Smooth muscle cell (in vitro differentiated cells): ENCODE measurements around the gene PRKG1. TPM values are rescaled to one million over a fixed set of nuclear protein-coding genes. Genes with fewer than 3 reads are reported as not detected.

Experiments used
- DNase-seq: peaks from one replicate; lab custom pipeline; 2025; ENCODE audit not compliant: unreplicated experiment; lab: John Stamatoyannopoulos, UW
- H2AFZ ChIP-seq: fragments of 200-600 bp; sonication (generic); 2 replicates; pipeline ENCODE4 v1.6.0; 2016; ENCODE audit warnings: antibody characterized with exemption, low read depth, mild to moderate bottlenecking
- H3F3A ChIP-seq: fragments of 200-600 bp; sonication (generic); 2 replicates; pipeline ENCODE4 v1.6.0; 2017; ENCODE audit warnings: antibody characterized with exemption, low read depth
- H3K27ac ChIP-seq: fragments of 200-600 bp; sonication (generic); 2 replicates; pipeline ENCODE4 v1.5.1; 2016; ENCODE audit warnings: low read depth, mild to moderate bottlenecking
- H3K27me3 ChIP-seq: fragments of 200-600 bp; sonication (generic); 2 replicates; pipeline ENCODE4 v1.6.1; 2016; ENCODE audit warnings: low read depth, mild to moderate bottlenecking
- H3K36me3 ChIP-seq: fragments of 200-600 bp; sonication (generic); 2 replicates; pipeline ENCODE4 v1.5.1; 2016; ENCODE audit warnings: low read depth
- H3K4me1 ChIP-seq: fragments of 200-600 bp; sonication (generic); 2 replicates; pipeline ENCODE4 v1.5.1; 2016; ENCODE audit warnings: low read depth
- H3K4me2 ChIP-seq: fragments of 200-600 bp; sonication (generic); 2 replicates; pipeline ENCODE4 v1.6.0; 2016; ENCODE audit warnings: mild to moderate bottlenecking
- H3K4me3 ChIP-seq: fragments of 200-600 bp; sonication (generic); 2 replicates; pipeline ENCODE4 v1.5.1; 2016; ENCODE audit warnings: mild to moderate bottlenecking
- H3K79me2 ChIP-seq: fragments of 200-600 bp; sonication (generic); 2 replicates; pipeline ENCODE4 v1.6.0; 2016; ENCODE audit warnings: low read depth, mild to moderate bottlenecking
- H3K9ac ChIP-seq: fragments of 200-600 bp; sonication (generic); 2 replicates; pipeline ENCODE4 v1.6.0; 2016; ENCODE audit warnings: low read depth
- H3K9me3 ChIP-seq: fragments of 200-600 bp; sonication (generic); replicated peaks from 2 replicates; pipeline ENCODE4 v1.5.1; 2016; ENCODE audit warnings: low read depth
- H4K20me1 ChIP-seq: fragments of 200-600 bp; sonication (generic); 2 replicates; pipeline ENCODE4 v1.6.0; 2016; ENCODE audit warnings: low read depth
- CTCF ChIP-seq: fragments of 200-600 bp; sonication (generic); IDR thresholded peaks from 2 replicates; pipeline ENCODE4 v1.5.1; 2017; ENCODE audit warnings: borderline replicate concordance, mild to moderate bottlenecking, antibody characterized with exemption; ENCODE audit not compliant: insufficient read depth, poor library complexity, severe bottlenecking
- WGBS: methylation state at CpG from one replicate; pipeline ENCODE4 v1.1.7; 2016; ENCODE audit warnings: low lambda C conversion rate; 5-methylcytosine and 5-hydroxymethylcytosine counted together
- polyA plus RNA-seq: library from polyadenylated mRNA; unstranded; fragments of >200 nt; fragmentation: Nextera tagmentation; extraction: Ambion mirVana; gene quantifications from 2 replicates; pipeline ENCODE4 v1.2.1, GENCODE V29; 2016
- total RNA-seq: library from RNA; depleted of rRNA; stranded (reverse); fragments of >200 nt; gene quantifications from 2 replicates; pipeline ENCODE4 v1.2.3, GENCODE V29; 2014

PRKG1 gene
- total and polyA plus RNA-seq, 2 experiments from 2014 or later, result 7.2 to 13.4 TPM

DNA sequence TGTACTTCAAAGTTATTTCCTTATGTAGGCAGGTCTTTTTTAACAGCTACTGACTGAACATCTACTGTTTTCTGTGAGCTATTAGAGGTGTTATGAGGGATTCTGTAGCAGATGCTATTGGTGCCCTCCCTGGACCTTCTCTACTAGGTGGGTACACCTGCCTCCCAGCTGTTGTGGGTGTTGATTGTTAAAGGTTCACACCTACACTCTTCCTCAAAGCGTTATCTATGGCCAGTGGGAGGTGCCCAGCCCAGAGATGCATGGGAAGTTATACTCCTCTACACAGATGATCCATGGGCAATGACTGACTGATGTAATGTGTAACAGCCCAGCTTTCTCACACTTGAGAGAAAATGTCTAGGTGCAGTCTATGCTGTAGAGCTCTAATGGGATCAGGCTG, 127.7 kb downstream of the PRKG1 start:
- no peak overlapping the region for H2AFZ ChIP-seq
- no peaks in the 10 kb centered on the region for H3F3A ChIP-seq
- H3K4me2 ChIP-seq, result no peak overlapping the region
- H3K27me3 ChIP-seq, result no peaks in the 10 kb centered on the region
- no peak for DNase-seq
- 100% methylated on average over 1 of the region's 1 CpG for WGBS
- no peak for TF ChIP-seq CTCF
- H3K79me2 ChIP-seq, result no peaks in the 10 kb centered on the region
- peaks cover 8% of the 10 kb centered on the region for H3K4me1 ChIP-seq
- H3K9ac ChIP-seq, result no peak overlapping the region
- no peak overlapping the region for H3K27ac ChIP-seq
- H3K4me3 ChIP-seq, result no peak overlapping the region
- H4K20me1 ChIP-seq, result peaks cover 4% of the 10 kb centered on the region
- H3K36me3 ChIP-seq, result no peaks in the 10 kb centered on the region
- no peaks in the 10 kb centered on the region for H3K9me3 ChIP-seq

GRCh38 chr10:51203359-51203758, 129.1 kb downstream of the PRKG1 start:
- no peaks in the 10 kb centered on the region for H3F3A ChIP-seq
- no peak overlapping the region for H3K4me2 ChIP-seq
- 88% methylated on average over 2 of the region's 2 CpGs for WGBS
- H3K9me3 ChIP-seq, result no peaks in the 10 kb centered on the region
- no peaks in the 10 kb centered on the region for H3K79me2 ChIP-seq
- no peaks in the 10 kb centered on the region for H3K27me3 ChIP-seq
- peaks cover 12% of the 10 kb centered on the region for H3K4me1 ChIP-seq
- DNase-seq, result no peak
- no peak overlapping the region for H3K27ac ChIP-seq
- H3K9ac ChIP-seq, result no peak overlapping the region
- no peak for TF ChIP-seq CTCF
- H3K4me3 ChIP-seq, result no peak overlapping the region
- no peak overlapping the region for H2AFZ ChIP-seq
- no peaks in the 10 kb centered on the region for H3K36me3 ChIP-seq
- peaks cover 4% of the 10 kb centered on the region for H4K20me1 ChIP-seq

DNA sequence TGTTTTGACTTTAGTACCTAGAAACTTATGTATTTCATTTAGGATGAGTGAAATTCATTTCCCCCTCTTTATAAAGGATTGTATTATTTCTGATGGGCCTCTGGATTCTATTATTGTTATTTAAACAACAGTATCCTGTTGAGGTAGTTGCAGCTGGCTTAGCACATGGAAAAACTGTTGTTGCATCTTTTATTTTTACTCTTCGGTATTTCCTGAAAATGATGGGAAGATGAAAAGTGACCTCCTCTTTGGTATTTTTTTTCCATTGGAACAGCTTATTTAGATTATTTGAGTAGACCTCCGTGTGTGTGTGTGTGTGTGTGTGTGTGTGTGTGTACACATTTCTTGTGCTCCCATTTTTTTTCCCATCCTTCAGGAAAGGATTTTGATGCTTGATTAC, 129.8 kb downstream of the PRKG1 start:
- TF ChIP-seq CTCF, result no peak
- no peaks in the 10 kb centered on the region for H3K36me3 ChIP-seq

GRCh38 chr10:51204701-51205100, 130.4 kb downstream of the PRKG1 start:
- H3K27me3 ChIP-seq, result no peaks in the 10 kb centered on the region
- no peaks in the 10 kb centered on the region for H3F3A ChIP-seq
- TF ChIP-seq CTCF, result no peak
- no peaks in the 10 kb centered on the region for H3K9me3 ChIP-seq
- H3K4me3 ChIP-seq, result no peak overlapping the region
- no peak for DNase-seq
- H3K9ac ChIP-seq, result no peak overlapping the region
- H3K36me3 ChIP-seq, result no peaks in the 10 kb centered on the region
- no peak overlapping the region for H3K27ac ChIP-seq
- no peak overlapping the region for H3K4me2 ChIP-seq
- H3K4me1 ChIP-seq, result peaks cover 12% of the 10 kb centered on the region
- H4K20me1 ChIP-seq, result peaks cover 4% of the 10 kb centered on the region
- no peak overlapping the region for H2AFZ ChIP-seq
- H3K79me2 ChIP-seq, result no peaks in the 10 kb centered on the region

More for the DNA sequence above, 129.8 kb downstream of the PRKG1 start:
- 90% methylated on average over 2 of the region's 2 CpGs for WGBS
- Histone ChIP-seq H3K27me3 (no peaks in the 10 kb centered on the region), H3K4me3 (no peak overlapping the region), H3K9me3 (no peaks in the 10 kb centered on the region), H4K20me1 (peaks cover 4% of the 10 kb centered on the region), H2AFZ (no peak overlapping the region), H3K9ac (no peak overlapping the region), H3K27ac (no peak overlapping the region), H3F3A (no peaks in the 10 kb centered on the region), H3K4me2 (no peak overlapping the region), H3K4me1 (peaks cover 12% of the 10 kb centered on the region), H3K79me2 (no peaks in the 10 kb centered on the region)
- no peak for DNase-seq
